Neuronal stem cell (in vitro differentiated cells): ENCODE measurements around the gene CD247.

Experiments used
- DNase-seq: peaks from one replicate; pipeline ENCODE4 v3.0.0-alpha.2; 2013; ENCODE audit warnings: low spot score
- H2AFZ ChIP-seq: one replicate; pipeline ENCODE4 v1.6.1; 2013; ENCODE audit warnings: mild to moderate bottlenecking, low read length, inconsistent platforms
- H2AK5ac ChIP-seq: 2 replicates; pipeline ENCODE4 v1.6.1; 2013; ENCODE audit warnings: low read depth, mild to moderate bottlenecking, inconsistent platforms, low read length, moderate library complexity, mixed read lengths
- H2BK120ac ChIP-seq: 2 replicates; pipeline ENCODE4 v1.6.1; 2013; ENCODE audit warnings: low read depth, mild to moderate bottlenecking, inconsistent platforms, low read length, moderate library complexity, mixed read lengths
- H2BK12ac ChIP-seq: one replicate; pipeline ENCODE4 v1.6.1; 2013; ENCODE audit warnings: low read length, inconsistent platforms
- H2BK15ac ChIP-seq: 2 replicates; pipeline ENCODE4 v1.6.1; 2013; ENCODE audit warnings: mild to moderate bottlenecking, low read length, inconsistent platforms, mixed read lengths
- H2BK5ac ChIP-seq: one replicate; pipeline ENCODE4 v1.6.1; 2013; ENCODE audit warnings: inconsistent platforms, mild to moderate bottlenecking, low read length, moderate library complexity
- H3K14ac ChIP-seq: one replicate; pipeline ENCODE4 v1.6.1; 2013; ENCODE audit warnings: low read length, inconsistent platforms
- H3K18ac ChIP-seq: 2 replicates; pipeline ENCODE4 v1.6.1; 2013; ENCODE audit warnings: low read length, inconsistent platforms
- H3K23ac ChIP-seq: 2 replicates; pipeline ENCODE4 v1.6.1; 2013; ENCODE audit warnings: low read depth, mild to moderate bottlenecking, mixed read lengths, low read length, inconsistent platforms; ENCODE audit not compliant: poor library complexity
- H3K27ac ChIP-seq: replicated peaks from 3 replicates; pipeline ENCODE4 v1.5.1; 2013; ENCODE audit warnings: low read length, inconsistent platforms
- H3K27me3 ChIP-seq, 3 experiments: 2 replicates each; pipeline ENCODE4 v1.6.1; 2013; ENCODE audit warnings: low read length in 3 of 3, mild to moderate bottlenecking in 2 of 3, inconsistent platforms in 1 of 3, low read depth in 1 of 3, mixed read lengths in 1 of 3, moderate library complexity in 1 of 3; ENCODE audit not compliant: control insufficient read depth in 3 of 3, insufficient read depth in 3 of 3
- H3K36me3 ChIP-seq, 2 donors: replicated peaks in 1 of 2; 2 replicates each; pipeline ENCODE4 v1.6.1; 2013; ENCODE audit warnings: low read length in 2 of 2; ENCODE audit not compliant: control insufficient read depth in 2 of 2, insufficient read depth in 2 of 2
- H3K4ac ChIP-seq: 2 replicates; pipeline ENCODE4 v1.6.1; 2013; ENCODE audit warnings: inconsistent platforms, mild to moderate bottlenecking, low read length, moderate library complexity
- H3K4me1 ChIP-seq, 2 donors: 1 replicate in 1 of 2; 2 replicates in 1 of 2; pipeline ENCODE4 v1.6.1; 2013; ENCODE audit warnings: low read length in 2 of 2, low read depth in 1 of 2; ENCODE audit not compliant: control insufficient read depth in 2 of 2, insufficient read depth in 1 of 2
- H3K4me2 ChIP-seq: one replicate; pipeline ENCODE4 v1.6.1; 2013; ENCODE audit warnings: mild to moderate bottlenecking, low read length, inconsistent platforms; ENCODE audit not compliant: insufficient read depth, poor library complexity, severe bottlenecking
- H3K4me3 ChIP-seq, 2 donors: 2 replicates each; pipeline ENCODE4 v1.5.1; 2013; ENCODE audit warnings: low read length in 2 of 2, mild to moderate bottlenecking in 2 of 2, inconsistent platforms in 1 of 2, moderate library complexity in 1 of 2
- H3K79me1 ChIP-seq: one replicate; pipeline ENCODE4 v1.6.1; 2013; ENCODE audit warnings: low read depth, mild to moderate bottlenecking, inconsistent platforms, low read length, moderate library complexity
- H3K9ac ChIP-seq: one replicate; pipeline ENCODE4 v1.6.1; 2013; ENCODE audit warnings: mild to moderate bottlenecking, low read depth, low read length, inconsistent platforms; ENCODE audit not compliant: poor library complexity
- H3K9me3 ChIP-seq, 2 donors: replicated peaks in 1 of 2; 2 replicates each; pipeline versions ENCODE3 to v1.6.1; 2013; ENCODE audit warnings: low read length in 2 of 2, mild to moderate bottlenecking in 2 of 2, inconsistent platforms in 1 of 2, low read depth in 1 of 2, mixed read lengths in 1 of 2, moderate library complexity in 1 of 2; ENCODE audit not compliant: control insufficient read depth in 2 of 2, insufficient read depth in 1 of 2
- H4K8ac ChIP-seq: one replicate; pipeline ENCODE4 v1.6.1; 2013; ENCODE audit warnings: low read depth, mild to moderate bottlenecking, inconsistent platforms, low read length, moderate library complexity
- H4K91ac ChIP-seq: one replicate; pipeline ENCODE4 v1.6.1; 2013; ENCODE audit warnings: low read length, low read depth, mild to moderate bottlenecking, inconsistent platforms; ENCODE audit not compliant: poor library complexity
- WGBS, 2 donors: extraction: QIAGEN DNeasy Blood & Tissue Kit; methylation state at CpG; one replicate each; pipeline ENCODE4 v1.1.7; 2013; ENCODE audit warnings: missing lambda C conversion rate in 2 of 2, mixed read lengths in 1 of 2; ENCODE audit not compliant: insufficient read length in 2 of 2, insufficient replicate concordance in 1 of 2; ENCODE audit errors: extremely low coverage in 2 of 2; 5-methylcytosine and 5-hydroxymethylcytosine counted together

CD247 gene

DNA sequence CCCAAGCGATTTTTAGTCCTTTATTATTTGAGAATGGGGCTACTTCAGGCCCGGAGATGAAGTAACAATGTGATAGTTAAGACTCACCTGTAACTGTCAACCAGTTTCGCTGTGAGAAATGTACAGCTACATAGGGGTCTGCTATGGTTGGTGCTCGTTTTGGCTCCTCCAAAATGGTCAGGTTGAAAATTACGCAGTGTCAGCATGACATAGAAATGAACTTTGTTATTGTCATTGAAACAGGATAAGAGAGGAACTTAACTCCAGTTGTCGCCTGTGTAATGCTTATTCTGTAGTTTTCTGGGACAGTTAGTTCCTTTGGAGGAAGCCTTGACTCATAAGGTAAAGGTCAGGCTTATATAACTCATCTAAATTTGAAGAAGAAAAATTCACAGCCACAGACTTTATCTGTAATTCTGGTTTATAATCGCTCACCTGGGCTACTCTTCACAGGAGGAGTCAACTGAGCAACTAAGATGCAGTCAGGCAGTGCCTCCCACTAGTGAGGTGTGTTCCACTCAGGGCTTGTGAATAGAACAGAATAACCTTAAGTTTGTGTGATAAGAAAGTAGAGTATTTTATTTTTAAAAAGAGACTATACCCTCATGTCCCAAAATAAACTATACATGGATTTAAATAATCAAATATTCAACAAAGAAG, 130.9 kb downstream of the CD247 start:
- no peak overlapping the region for H3K9ac ChIP-seq
- no peaks in the 10 kb centered on the region for H3K27me3 ChIP-seq
- no peak overlapping the region for H4K8ac ChIP-seq
- no peak overlapping the region for H2BK5ac ChIP-seq
- no peak overlapping the region for H3K18ac ChIP-seq
- no peak overlapping the region for H2BK15ac ChIP-seq
- peaks cover 9 to 64% of the 10 kb centered on the region in 2 donors for H3K36me3 ChIP-seq
- no peak overlapping the region for H3K4ac ChIP-seq
- no peak overlapping the region for H2BK12ac ChIP-seq
- H4K91ac ChIP-seq, result no peak overlapping the region
- H3K79me1 ChIP-seq, result no peaks in the 10 kb centered on the region
- no peak overlapping the region for H2AK5ac ChIP-seq
- no peaks in the 10 kb centered on the region for H3K9me3 ChIP-seq
- H3K4me3 ChIP-seq, result no peak overlapping the region
- no peak for DNase-seq
- H3K27ac ChIP-seq, result no peak overlapping the region
- no CpG with 5 or more reads among the region's 7 CpGs for WGBS, 2 donors
- H3K4me1 ChIP-seq, result no peaks in the 10 kb centered on the region
- no peak overlapping the region for H2AFZ ChIP-seq
- no peak overlapping the region for H2BK120ac ChIP-seq
- no peak overlapping the region for H3K4me2 ChIP-seq
- no peak overlapping the region for H3K14ac ChIP-seq
- H3K23ac ChIP-seq, result no peak overlapping the region
